Measurements from ENCODE around the gene YPEL3.
"Not testable (repeated sequence)": the region's sequence is repeated elsewhere in the genome, so short reads cannot be mapped to it uniquely, and the experiment has no call there.

The YPEL3 gene

DNA sequence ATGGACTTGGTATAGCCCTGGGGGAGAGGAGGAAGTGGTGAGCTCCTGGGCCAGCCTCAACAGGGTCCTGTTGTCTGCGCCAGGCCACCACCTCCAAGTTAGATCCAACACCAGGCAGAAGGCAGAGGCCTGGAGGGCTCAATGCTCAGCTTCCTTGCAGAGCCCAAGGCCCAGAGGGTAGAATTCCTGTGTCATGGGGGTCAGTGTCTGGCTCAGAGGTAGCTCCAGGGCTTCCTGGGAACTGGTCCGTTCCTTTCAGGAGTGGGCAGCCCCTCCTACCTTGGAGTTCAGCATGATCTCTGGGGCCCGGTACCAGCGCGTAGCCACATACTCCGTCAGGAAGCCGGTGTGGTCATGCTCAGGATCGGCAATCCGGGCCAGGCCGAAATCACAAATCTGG is 21.8 kb upstream of the YPEL3 start:
- DNase-seq (ENCODE audit: low read depth in 2 of 2), result no peak

DNA sequence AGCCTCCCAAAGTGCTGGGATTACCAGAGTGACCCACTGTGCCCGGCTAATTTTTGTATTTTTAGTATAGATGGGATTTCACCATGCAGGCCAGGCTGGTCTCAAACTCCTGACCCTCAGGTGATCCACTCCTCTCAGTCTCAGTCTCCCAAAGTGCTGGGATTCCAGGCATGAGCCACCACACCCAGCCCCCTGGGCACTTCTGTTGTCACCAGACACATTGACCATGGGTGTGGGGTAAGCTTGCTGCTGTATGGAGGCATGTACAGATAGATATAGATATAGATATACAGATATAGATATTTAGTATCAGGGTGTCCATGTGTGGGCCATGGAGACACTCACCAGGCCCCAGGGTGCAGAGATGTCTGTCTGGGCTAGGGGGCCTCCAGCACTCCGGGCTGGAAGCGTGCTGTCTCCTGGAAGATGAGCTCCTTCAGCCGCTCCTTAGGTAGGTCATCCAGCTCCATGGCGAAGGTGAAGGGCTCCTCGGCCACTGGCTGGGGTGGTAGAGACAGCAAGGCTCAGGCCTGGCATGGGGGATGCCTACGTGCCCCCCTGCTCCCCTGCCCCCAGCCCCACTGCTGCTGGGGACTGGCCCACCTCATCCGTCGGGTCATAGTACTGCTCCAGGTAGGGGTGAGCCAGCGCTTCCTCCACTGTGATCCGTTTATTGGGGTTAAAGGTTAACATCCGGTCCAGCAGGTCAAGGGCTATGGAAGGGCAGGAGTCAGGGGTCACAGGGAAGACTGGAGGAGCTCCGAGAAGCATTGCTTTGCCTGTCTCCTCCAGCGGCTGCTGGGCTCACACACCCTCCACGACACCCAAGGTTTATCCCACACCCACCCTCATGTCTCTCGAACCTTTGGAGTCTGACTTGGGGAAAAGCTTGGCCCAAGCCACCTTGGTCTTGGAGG is 20.5 kb upstream of the YPEL3 start:
- no peak for DNase-seq (ENCODE audit: low read depth in 2 of 2)

DNA sequence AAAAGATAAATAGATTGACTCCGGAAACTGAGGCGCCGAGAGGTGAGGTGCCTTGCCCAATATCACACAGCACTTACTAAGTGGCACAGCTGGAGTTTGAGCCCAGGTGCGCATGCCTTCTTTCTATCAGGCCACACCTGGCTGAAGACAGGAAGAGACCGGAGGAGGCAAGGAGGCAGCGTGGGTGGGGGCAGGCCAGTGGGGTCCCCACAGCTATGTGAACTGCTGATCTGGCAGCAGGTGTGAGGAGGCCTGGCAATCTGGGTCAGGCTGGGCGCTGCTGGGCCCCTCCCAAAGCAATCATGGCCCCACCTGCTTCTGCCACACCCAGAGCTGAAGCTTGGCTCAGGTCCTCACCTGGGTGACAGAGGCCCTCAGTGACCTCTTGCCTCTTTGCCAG is 19.2 kb upstream of the YPEL3 start:
- DNase-seq (ENCODE audit: low read depth in 2 of 2), result no peak

DNA sequence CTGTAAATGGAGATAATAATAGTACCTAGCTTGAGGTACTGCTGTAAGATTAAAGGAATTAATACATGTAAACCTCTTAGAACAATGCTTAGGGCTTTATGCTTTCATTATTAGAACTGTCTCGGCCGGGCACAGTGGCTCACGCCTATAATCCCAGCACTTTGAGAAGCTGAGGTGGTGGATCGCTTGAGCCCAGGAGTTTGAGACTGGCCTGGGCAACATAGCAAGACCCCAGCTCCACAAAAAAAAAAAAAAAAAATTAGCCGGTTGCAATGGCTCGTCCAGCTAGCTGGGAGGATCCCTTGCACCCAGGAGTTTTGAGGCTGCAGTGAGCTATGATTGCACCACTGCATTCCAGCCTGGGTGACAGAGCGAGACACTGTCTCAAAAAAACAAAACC is 18.8 kb upstream of the YPEL3 start:
- not testable (repeated sequence) for DNase-seq (ENCODE audit: low read depth in 2 of 2)

DNA sequence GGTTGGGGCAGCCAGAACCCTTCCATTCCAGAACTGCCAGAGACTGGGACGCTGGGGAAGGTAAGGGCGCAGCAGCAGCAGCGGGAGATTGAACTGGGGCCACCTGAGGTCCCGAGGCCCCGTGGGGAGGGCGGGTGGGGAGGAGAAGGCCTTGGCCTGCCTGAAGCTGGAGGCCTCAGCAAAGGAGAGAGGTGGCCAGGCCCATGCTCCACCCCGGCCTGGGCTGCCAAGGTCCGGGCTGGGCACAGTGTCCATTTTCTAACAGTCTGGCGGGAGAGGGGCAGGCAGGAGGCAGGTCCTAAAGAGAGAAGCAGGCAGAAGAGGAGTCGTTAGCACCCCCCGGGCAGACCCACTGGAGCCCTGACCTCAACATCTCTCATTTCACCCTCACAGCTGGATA is 18.4 kb upstream of the YPEL3 start:
- DNase-seq (ENCODE audit: low read depth in 2 of 2), result no peak

DNA sequence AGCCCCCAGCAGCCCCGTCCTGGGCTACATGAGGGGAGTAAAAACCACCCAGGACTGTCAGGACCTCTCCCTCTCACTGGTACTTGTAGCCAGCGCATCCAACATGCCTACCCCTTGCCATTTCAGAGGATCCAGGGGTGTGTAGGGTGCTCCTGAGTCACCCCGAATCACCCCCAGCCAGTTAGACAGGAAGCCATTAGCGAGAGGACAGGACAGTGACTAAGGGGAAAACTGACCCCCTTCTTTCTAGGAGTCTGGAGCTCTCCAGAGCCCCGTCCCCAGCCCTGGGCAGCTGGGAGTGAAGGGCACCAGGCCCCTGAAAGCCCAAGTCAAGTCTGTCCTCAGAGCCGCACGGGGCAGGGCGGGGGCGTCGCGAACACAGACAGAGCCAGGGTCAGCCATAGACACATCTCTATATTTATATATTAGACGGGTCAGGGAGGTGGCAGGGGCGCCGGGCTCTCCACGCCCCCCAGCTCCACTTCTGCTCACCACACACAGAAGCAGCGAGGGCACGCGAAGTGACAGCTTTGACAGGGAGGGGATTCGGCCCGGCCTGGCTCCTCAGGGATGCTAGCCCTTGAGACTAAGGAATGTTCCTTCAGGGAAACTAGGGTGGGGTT is 17.8 kb upstream of the YPEL3 start:
- no peak for DNase-seq (ENCODE audit: low read depth in 2 of 2)

DNA sequence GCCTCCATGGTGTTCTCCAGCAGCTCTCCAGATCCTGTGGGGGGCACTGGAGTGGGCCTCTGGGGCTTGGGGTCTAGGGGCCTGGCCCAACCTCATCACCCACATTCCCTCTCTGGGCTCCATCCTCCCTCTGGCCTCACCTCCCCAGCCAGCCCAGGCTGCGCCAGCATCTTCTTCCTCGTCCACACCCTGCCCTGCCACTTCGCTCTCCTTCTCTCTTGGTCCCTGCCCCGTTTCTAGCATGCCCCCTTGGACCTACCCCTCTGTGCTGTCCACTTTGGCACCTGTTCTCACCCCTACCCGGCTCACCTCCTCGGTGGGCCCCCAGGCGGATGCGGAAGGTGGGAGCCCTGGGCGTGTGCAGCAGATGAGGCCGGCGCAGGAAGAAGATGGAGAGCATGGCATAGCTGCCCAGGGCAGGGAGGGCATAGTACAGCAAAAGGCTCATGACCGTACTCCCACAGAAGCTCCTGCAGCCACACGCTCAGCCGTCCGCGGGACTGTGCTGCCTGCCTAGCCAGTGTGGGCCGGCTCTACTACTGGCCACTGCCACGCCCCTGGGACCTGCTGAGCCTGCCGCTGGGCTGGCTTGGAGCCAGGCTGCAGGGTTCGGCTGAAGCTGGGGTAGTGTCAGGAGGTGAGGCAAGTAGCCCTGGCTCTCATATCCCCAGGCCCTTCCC is 17.2 kb upstream of the YPEL3 start, which contains the start of gene GDPD3:
GDPD3 (minus strand) TSS at position 507 of the 680 bp plus-strand sequence; CDS start at position 448, 59 bp downstream.
- DNase-seq (ENCODE audit: low read depth in 2 of 2), result no peak

DNA sequence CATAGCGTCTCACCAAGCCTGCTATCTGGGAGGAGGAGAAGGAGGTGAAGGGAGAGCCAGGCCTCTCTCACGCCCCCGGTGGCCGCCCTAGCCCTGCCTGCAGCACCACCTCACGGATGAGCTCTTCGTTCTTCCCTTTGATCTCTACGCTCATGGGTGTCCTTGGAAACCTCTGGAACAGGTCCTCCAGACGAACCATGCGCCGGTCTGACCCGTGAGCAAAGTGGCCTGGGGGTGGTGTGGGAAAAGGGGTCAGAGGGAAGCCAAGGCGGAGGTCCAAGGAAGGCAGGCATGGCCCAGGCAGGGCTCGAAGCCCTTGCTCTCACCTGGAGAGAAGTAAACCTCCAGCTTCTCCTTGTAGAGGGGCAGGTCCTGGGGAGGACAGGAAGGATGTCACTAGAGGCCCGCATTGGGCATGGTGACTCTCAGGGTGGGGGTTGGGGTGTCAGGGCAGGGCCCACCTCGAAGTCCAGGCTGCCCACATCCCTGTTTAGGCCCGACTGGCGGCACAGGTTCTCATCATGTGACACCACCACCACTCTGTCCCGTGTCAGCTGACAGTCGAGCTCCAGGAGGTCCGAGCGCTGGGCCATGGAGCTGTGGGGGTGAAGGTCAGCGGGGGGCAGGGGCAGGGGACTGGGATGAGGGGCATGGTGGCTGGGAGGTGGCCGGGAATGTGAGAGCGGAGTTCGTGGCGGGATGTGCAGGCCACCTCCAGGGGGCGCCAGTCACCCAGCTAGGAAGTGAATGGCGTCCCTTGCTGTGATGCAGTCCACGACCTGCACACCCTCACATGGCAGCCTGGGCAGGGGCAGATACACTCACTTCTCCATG is 16.4 kb upstream of the YPEL3 start:
- peak; percentile 52 to 64 for DNase-seq (ENCODE audit: low read depth in 2 of 2)

DNA sequence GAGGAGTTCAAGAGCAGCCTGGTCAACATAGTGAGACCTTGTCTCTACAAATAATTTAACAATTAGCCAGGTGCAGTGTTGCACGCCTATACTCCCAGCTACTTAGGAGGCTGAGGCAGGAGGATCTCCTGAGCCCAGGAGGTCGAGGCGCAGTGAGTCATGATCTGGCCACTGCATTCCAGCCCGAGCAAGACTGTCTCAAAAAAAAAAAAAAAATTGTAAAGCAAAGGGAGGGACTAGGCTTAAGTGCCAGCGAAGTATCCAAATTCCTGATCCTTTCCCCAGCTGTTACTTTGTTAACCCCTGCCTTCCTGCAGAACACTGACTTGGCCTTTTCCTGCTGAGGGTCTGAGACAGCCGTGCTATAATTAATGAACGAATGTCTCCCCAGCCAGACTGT is 14.6 kb upstream of the YPEL3 start:
- no peak for DNase-seq (ENCODE audit: low read depth in 2 of 2)

DNA sequence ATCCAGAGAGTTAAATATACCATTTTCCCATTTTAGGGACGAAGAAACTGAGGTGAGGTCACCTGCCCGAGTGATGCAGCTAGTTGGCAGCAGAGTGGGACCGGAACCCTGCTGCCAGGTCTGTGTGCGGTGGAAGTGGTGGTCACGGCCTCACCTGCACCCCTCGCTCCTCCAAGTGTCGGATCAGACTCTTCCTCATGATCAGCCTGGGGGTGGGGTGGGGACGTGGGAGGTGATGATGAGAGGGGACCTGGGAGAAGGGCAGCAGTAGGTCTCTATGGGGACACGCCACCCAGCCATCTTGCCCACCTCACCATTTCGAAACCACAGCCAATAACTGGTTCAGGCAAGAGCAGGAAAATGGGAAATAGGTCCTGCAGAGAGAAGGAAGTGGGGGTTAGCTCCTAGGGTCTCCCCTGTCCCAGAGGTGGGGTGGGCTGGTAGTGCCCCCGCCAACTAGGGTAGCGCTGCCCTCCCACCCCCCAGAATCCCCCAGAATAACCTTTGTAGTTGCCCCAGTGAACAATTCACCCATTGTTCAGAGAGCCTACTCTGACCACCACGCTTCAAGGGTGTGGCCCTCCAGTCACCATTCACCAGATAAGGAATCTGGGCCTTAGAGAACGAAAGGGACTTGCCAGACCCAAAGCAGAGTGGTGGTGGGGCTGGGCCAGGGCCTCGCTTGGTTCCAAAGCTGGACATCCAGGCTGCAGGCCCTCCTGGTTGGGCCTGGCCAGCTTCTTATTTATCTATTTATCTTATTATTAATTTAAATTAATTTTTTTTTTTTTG is 12.2 kb upstream of the YPEL3 start:
- no peak for DNase-seq (ENCODE audit: low read depth in 2 of 2)

DNA sequence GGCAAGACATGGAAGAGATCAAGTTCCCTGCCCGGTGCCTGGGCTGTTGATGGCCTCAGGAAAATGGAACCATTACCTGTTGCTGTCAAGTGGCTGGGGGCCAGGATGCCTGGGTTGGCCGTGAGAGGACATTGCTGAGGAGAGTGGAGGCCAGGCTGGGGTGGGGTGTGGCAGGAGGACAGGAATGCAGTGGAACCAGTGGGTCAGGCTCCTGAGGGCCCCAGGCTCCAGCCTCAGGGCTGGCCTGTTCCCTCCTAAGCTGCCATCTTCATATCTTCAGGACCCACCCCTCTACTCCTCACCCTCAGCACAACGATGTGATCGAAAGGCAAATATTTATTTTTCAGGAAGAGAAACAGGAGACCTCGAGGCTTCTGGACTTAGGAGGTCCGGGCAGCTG is 8.5 kb upstream of the YPEL3 start:
- DNase-seq (ENCODE audit: low read depth in 2 of 2), result no peak

DNA sequence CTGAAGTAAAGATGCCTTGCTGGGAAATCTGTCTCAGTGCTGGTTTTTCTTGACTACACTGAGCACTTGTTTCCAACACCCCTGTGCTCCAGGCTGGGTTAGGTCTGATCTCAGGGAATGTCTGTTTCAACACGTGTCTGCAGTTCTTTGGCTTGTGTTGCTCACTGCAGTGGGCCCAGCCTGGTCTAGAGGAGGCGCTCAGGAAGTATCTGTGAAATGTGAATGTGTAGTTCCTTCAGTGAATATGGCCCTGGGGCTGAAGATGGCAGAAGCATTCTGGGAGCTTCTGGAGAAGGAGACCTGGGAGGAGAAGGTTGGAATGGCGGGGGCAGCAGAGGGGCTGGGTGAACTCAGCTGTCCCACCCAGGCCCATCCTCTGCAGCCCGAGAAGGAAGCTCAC is 8.1 kb upstream of the YPEL3 start:
- no peak for DNase-seq (ENCODE audit: low read depth in 2 of 2)

DNA sequence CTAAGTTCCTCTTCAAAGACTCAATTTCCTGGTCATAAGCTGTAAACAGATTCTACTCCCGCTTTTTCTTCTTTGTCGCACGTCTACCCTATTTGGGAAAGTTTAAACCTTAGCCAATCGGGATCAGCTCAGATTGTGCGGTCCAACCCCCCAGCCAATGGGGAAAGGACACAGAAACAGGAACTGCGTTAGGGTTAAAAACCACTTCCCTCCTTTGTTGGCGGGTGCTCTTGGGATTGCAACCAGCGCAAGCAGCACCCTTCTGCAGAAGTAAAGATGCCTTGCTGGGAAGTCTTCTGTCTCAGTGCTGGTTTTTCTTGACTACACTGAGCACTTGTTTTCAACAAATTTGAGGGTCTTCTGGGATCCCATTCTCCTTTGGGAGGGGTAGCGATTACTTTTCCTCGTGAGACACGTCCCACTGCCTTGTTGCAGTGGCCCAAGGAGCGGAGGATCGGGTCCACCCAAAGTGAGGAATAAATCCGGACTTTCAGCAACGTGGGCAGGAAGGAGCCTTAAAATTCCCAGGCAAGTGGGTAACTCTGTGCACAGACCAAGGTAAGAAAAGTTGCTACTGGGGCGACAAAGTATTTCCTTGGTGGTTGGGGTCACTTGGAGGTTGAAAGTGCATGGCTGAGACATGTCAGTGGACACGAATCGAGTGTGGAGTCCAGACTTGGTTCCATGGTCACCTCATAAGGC is 1.0 kb upstream of the YPEL3 start:
- no peak for DNase-seq (ENCODE audit: low read depth in 2 of 2)

DNA sequence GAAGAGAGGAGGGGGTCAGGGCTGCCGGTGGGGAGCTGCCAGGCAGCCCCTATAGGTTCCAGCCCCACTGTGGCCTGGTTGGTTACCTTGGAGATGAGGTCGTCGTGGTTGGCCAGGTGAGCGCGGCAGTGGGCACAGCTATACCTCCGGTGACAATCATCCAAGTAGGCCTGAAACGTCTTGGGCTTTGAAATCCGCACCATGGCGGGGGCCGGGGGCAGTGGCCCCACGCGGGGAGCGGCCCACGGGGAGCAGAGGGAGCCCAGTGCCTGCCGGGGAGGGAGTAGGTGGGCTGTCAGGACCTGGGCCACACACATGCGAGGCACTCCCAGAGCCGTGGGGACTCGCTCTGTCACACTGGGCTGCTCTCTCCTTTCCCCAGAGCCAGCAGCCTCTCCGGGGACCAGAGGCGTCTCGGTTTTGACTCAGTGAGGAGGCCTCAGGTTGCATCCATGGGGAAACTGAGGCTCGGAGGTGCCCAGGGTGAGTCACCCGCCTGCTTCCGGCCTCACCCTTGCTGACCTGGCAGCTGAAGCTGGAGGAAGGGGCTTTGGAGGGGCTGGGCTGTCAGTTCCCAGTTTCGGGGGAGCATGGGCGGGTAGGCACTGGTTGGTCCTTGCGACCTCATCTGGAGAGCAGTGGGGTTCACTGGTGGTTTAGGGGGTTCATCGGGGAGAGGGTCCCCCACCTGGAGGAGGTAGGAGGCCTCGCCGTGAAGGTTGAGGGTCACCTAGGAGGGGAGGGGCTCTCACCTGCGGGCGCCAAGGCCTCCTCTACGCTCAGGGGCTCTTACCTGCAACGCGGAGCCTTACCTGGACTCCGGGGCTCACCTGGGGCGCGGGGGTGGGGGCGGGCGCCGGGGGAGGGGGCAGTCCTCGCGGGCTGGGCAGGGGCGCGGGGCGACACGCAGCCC is 591 bp downstream of the YPEL3 start:
- DNase-seq (ENCODE audit: low read depth in 2 of 2), result no peak

DNA sequence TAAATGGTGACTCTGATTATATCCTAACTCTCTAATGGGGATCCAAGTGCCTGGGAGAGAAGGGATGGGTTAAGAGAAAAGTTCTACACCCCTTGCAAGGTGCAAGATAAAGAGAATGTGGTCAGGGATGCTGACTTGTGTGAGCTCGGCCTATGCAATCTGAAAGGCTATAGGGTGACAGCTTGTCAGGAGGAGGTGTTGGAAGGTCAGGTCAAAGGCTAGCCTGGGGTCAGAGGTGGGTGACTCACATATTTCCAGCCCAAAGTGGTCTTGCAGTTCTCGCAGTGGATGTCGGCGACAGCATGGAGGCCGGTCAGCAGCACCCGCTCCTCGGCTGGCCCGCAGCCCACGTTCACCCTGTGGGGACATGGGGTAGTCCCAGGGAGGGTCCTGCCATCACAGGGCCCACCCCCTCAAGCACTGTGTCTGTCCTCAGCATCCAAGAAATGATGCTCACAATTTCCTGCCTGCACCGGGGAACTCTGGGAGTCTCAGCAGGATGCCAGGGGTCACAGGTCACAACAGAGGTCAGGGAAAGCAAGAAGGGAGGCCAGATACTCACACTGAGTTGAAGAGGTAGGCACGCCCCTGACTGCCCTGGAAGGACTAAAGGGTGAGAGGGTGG is 1.4 kb downstream of the YPEL3 start:
- no peak for DNase-seq (ENCODE audit: low read depth in 2 of 2)

DNA sequence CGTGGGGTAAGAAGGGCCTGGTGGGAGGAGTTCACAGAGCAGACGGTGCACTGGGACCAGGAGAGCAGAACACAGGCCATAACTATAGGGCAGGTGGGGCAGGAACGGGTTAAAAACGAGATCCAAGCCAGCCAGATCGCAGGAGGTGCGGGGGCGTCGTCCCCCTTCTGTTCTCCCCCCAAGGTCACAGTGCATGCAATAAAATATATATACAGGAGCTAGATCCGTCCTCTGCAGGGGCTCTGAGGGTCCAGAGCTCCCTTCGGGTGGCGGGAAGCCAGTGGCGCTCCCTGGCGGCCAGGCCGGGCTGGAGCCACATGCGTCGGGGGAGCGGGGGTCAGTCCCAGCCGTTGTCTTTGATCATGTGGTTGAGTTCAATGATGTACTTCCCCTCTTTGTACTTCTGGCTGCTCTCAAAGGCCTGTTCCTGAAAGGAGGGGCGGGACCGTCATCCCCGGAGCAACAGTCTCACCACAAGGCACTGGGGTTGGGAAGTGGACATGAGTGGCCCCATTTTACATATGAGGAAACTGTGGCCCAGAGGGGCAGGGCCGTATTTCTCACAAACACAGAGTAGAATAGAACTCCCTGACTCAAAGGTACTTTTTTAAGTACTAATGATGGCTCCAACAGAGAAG is 3.5 kb downstream of the YPEL3 start:
- DNase-seq (ENCODE audit: low read depth in 2 of 2), result peak; percentile 59 to 60

DNA sequence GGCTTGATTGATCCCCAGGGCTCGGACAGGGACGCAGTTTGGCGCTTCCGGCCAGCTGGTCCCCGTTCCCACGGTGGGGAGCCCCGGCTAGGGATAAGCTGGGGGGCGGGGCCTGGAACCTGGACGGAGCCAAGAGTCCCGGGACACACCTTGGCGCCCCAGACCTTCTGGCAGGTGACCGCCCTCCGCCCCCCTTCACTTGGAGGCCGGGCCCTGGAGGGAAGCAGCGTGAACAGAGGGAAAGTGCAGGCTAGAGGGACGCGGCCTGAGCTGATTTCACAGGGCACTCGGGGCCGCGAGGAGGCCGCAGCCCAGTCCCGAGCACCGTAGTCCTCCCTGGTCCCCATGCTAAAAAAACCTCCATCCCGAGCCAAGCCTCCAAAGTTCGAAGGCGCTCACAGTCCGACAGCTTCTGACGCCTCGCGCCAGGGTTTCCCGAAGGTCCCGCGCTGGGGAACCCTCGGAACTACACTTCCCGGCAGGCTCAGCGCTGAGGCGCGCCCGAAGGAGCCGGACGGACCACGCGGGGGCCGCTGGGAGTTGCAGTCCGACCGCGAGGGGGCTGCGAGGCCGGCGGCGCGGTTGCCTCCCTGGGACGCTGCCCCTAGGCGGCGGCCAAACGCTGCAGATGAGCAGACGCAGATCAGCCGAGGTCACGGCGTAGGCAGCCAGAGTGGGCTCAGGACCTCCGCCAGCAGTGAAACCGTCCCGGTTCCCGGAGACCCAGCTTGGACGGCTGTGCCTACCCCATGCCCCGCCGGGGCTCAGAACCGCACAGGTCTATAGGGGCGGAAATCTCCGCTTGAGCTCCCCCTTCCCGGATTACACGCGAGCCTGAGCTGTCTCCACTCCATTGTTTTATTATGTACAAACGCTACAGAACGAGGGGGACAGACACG is 4.3 kb downstream of the YPEL3 start, which contains the start of gene TBX6:
TBX6 (minus strand) TSS at position 451 of the 899 bp plus-strand sequence. CDS start 731 bp downstream, outside the sequence.
- DNase-seq (ENCODE audit: low read depth in 2 of 2), result peak; percentile 89 to 93
